PC-3 (cell line): ENCODE measurements around the gene YPEL2. TPM values are rescaled to one million over a fixed set of nuclear protein-coding genes. Genes with fewer than 3 reads are reported as not detected.
A peak's percentile ranks its signal among the peaks of the same experiment; 100 is the strongest.

Source experiments
- ATAC-seq: fragments of 200-7000 bp; cut with Tn5 transposase; 2 replicates; pipeline ENCODE4 v1.9.1; 2020; ENCODE audit warnings: mild to moderate bottlenecking, moderate library complexity
- BruUV-seq: library from RNA; stranded (reverse); fragments of 400-500 nt; replicated peaks from 2 replicates; lab custom pipeline; 2021; lab: Mats Ljungman, UMichigan
- CTCF ChIA-PET: fragments of 300-600 bp; sonication (Branson Sonifier 250); formaldehyde crosslinking; loops from one replicate; lab custom pipeline; 2022; ENCODE audit warnings: antibody characterized with exemption; lab: Charles Lee
- POLR2A ChIA-PET: fragments of 300-600 bp; sonication (Branson Sonifier 250); formaldehyde crosslinking; loops from one replicate; lab custom pipeline; 2022; ENCODE audit warnings: antibody characterized with exemption; ENCODE audit not compliant: unreplicated experiment; lab: Charles Lee
- DNase-seq: peaks from one replicate; pipeline ENCODE4 v3.0.0-alpha.2; 2015
- H2AFZ ChIP-seq: fragments of 300-600 bp; sonication (generic); 2 replicates; pipeline ENCODE4 v1.6.0; 2016; ENCODE audit warnings: antibody characterized with exemption, low read length
- H3F3A ChIP-seq: fragments of 300-600 bp; sonication (generic); one replicate; pipeline ENCODE4 v1.6.0; 2017; ENCODE audit warnings: antibody characterized with exemption, low read length, control low read depth, mild to moderate bottlenecking; ENCODE audit not compliant: unreplicated experiment
- H3K27ac ChIP-seq: fragments of 300-600 bp; sonication (generic); 2 replicates; pipeline ENCODE4 v1.5.1; 2016; ENCODE audit warnings: mild to moderate bottlenecking, low read length
- H3K27me3 ChIP-seq: fragments of 300-600 bp; sonication (generic); 2 replicates; pipeline ENCODE4 v1.6.1; 2016; ENCODE audit warnings: low read length, mixed read lengths
- H3K36me3 ChIP-seq: fragments of 300-600 bp; sonication (generic); 2 replicates; pipeline ENCODE4 v1.6.1; 2016; ENCODE audit warnings: low read depth, mixed run types, low read length, mixed read lengths
- H3K4me1 ChIP-seq: fragments of 300-600 bp; sonication (generic); 2 replicates; pipeline ENCODE4 v1.5.1; 2016; ENCODE audit warnings: low read length; ENCODE audit not compliant: insufficient read depth
- H3K4me2 ChIP-seq: fragments of 300-600 bp; sonication (generic); 2 replicates; pipeline ENCODE4 v1.6.0; 2016; ENCODE audit warnings: low read length
- H3K4me3 ChIP-seq: fragments of 300-600 bp; sonication (generic); 2 replicates; pipeline ENCODE4 v1.5.1; 2016; ENCODE audit warnings: mild to moderate bottlenecking, low read length, mixed read lengths
- H3K79me2 ChIP-seq: fragments of 300-600 bp; sonication (generic); 2 replicates; pipeline ENCODE4 v1.6.1; 2017; ENCODE audit warnings: low read length, mixed read lengths
- H3K9ac ChIP-seq: fragments of 300-600 bp; sonication (generic); 2 replicates; pipeline ENCODE4 v1.6.0; 2016; ENCODE audit warnings: mild to moderate bottlenecking, low read length
- H3K9me2 ChIP-seq: fragments of 300-600 bp; sonication (generic); replicated peaks from 2 replicates; pipeline ENCODE4 v1.6.1; 2016; ENCODE audit warnings: mixed run types, low read length, mixed read lengths
- H3K9me3 ChIP-seq: fragments of 300-600 bp; sonication (generic); 2 replicates; pipeline ENCODE4 v1.6.1; 2016; ENCODE audit warnings: low read length, mixed read lengths
- H4K20me1 ChIP-seq: fragments of 300-600 bp; sonication (generic); 2 replicates; pipeline ENCODE4 v1.6.1; 2016; ENCODE audit warnings: low read length, mixed read lengths
- CTCF ChIP-seq: fragments of 300-600 bp; sonication (generic); conservative IDR thresholded peaks from 2 replicates; pipeline ENCODE4 v1.5.1; 2017; ENCODE audit warnings: antibody characterized with exemption, low read depth, mild to moderate bottlenecking, low read length
- EZH2 ChIP-seq: fragments of 300-600 bp; sonication (generic); IDR thresholded peaks from one replicate; pipeline ENCODE4 v1.6.1; 2017; ENCODE audit warnings: antibody characterized with exemption, mild to moderate bottlenecking, low read length; ENCODE audit not compliant: unreplicated experiment
- EZH2phosphoT487 ChIP-seq: fragments of 300-600 bp; sonication (generic); IDR thresholded peaks from 2 replicates; pipeline ENCODE4 v1.6.1; 2018; ENCODE audit warnings: mild to moderate bottlenecking, antibody characterized with exemption, low read length, borderline replicate concordance
- intact Hi-C: fragments of 100-400 bp; cut with micrococcal nuclease; formaldehyde crosslinking; loops from 2 replicates; pipeline ENCODE4 v1.9.0; 2023
- total RNA-seq: library from RNA; depleted of rRNA; stranded (reverse); fragments of >200 nt; gene quantifications from 2 replicates; pipeline ENCODE4 v1.2.3, GENCODE V29; 2014

YPEL2 gene
- total RNA-seq, 1 experiment from 2014 or later, result 0.47 TPM

- Histone ChIP-seq H3K79me2 (no peaks in the 10 kb centered on the region), H3F3A (no peaks in the 10 kb centered on the region), H3K4me1 (peaks cover 20% of the 10 kb centered on the region), H3K4me3 (no peak overlapping the region), H3K9ac (no peak overlapping the region), H3K4me2 (no peak overlapping the region), H3K27me3 (no peaks in the 10 kb centered on the region), H3K36me3 (no peaks in the 10 kb centered on the region), H3K9me2 (no peaks in the 10 kb centered on the region), H2AFZ (no peak overlapping the region), H4K20me1 (no peaks in the 10 kb centered on the region), H3K27ac (no peak overlapping the region), H3K9me3 (no peaks in the 10 kb centered on the region)
- DNase-seq, result no peak
- intact Hi-C loops, result no loop called here
- CTCF ChIA-PET, result interaction anchor here (0.7 kb wide), 1 partner anchor 37 kb away, joined by 3 read pairs; no protein-coding TSS in a partner anchor
- no peak for ATAC-seq
- TF ChIP-seq EZH2, result no peak
- TF ChIP-seq CTCF, result no peak
- no peak for TF ChIP-seq EZH2phosphoT487
- POLR2A ChIA-PET, result no interaction called here
- BruUV-seq, result no TSS peak
Measured at GRCh38 chr17:59426031-59426430, 94.6 kb downstream of the YPEL2 start.

GRCh38 chr17:59427425-59427921 lies 96.0 kb downstream of the YPEL2 start:
- ATAC-seq, result peak; percentile 16; the same call in 1 of the 2 replicates
- CTCF ChIA-PET, result interaction anchor here (0.5 to 1.1 kb wide), 4 partner anchors 12 to 419 kb away, joined by 3 to 6 read pairs (median 4); no protein-coding TSS in a partner anchor
- intact Hi-C loops, result no loop called here

More at GRCh38 chr17:59427425-59427921, 96.0 kb downstream of the YPEL2 start:
- Histone ChIP-seq H3K27ac (no peak overlapping the region), H3K36me3 (no peaks in the 10 kb centered on the region), H3K4me2 (0 out of 2 replicates have a peak overlapping the region, but pooled peaks have one; percentile 7), H3K4me1 (peaks cover 20% of the 10 kb centered on the region), H2AFZ (peak overlapping the region; percentile 58), H3K79me2 (no peaks in the 10 kb centered on the region), H3K4me3 (no peak overlapping the region), H3F3A (no peaks in the 10 kb centered on the region), H3K27me3 (no peaks in the 10 kb centered on the region), H3K9ac (no peak overlapping the region), H3K9me3 (no peaks in the 10 kb centered on the region), H4K20me1 (no peaks in the 10 kb centered on the region), H3K9me2 (no peaks in the 10 kb centered on the region)
- POLR2A ChIA-PET, result no interaction called here
- no TSS peak for BruUV-seq
- DNase-seq, result peak; percentile 30
- TF ChIP-seq EZH2phosphoT487 (no peak), EZH2 (no peak), CTCF (no peak)
